ENCODE results near the gene CDH13.

The CDH13 gene

GRCh38 chr16:83549316-83550182 lies 922.8 kb downstream of the CDH13 start:
- Histone ChIP-seq H3K4me3 (ENCODE audit: low read depth in 1 of 2, low read length in 2 of 2) (no peak overlapping the region), H3K4me1 (ENCODE audit: insufficient read depth, low read length) (no peaks in the 10 kb centered on the region), H3K36me3 (ENCODE audit: insufficient read depth, low read length) (no peaks in the 10 kb centered on the region), H3K27ac (ENCODE audit: low read depth, low read length) (no peak overlapping the region), H3K9ac (ENCODE audit: low read length) (no peak overlapping the region), H3K27me3 (ENCODE audit: control insufficient read depth in 1 of 2, insufficient read depth in 2 of 2, low read length in 2 of 2) (no peaks in the 10 kb centered on the region), H3K9me3 (ENCODE audit: low read length) (no peaks in the 10 kb centered on the region)

GRCh38 chr16:83550183-83550569 lies 923.4 kb downstream of the CDH13 start:
- Histone ChIP-seq H3K27me3 (ENCODE audit: control insufficient read depth in 1 of 2, insufficient read depth in 2 of 2, low read length in 2 of 2) (no peaks in the 10 kb centered on the region), H3K9ac (ENCODE audit: low read length) (no peak overlapping the region), H3K4me3 (ENCODE audit: low read depth in 1 of 2, low read length in 2 of 2) (no peak overlapping the region), H3K9me3 (ENCODE audit: low read length) (no peaks in the 10 kb centered on the region), H3K27ac (ENCODE audit: low read depth, low read length) (no peak overlapping the region), H3K4me1 (ENCODE audit: insufficient read depth, low read length) (no peaks in the 10 kb centered on the region), H3K36me3 (ENCODE audit: insufficient read depth, low read length) (no peaks in the 10 kb centered on the region)

- Histone ChIP-seq H3K27me3 (ENCODE audit: control insufficient read depth in 1 of 2, insufficient read depth in 2 of 2, low read length in 2 of 2) (no peaks in the 10 kb centered on the region), H3K27ac (ENCODE audit: low read depth, low read length) (no peak overlapping the region), H3K9ac (ENCODE audit: low read length) (no peak overlapping the region), H3K4me3 (ENCODE audit: low read depth in 1 of 2, low read length in 2 of 2) (no peak overlapping the region), H3K4me1 (ENCODE audit: insufficient read depth, low read length) (no peaks in the 10 kb centered on the region), H3K36me3 (ENCODE audit: insufficient read depth, low read length) (no peaks in the 10 kb centered on the region), H3K9me3 (ENCODE audit: low read length) (no peaks in the 10 kb centered on the region)
Observed at GRCh38 chr16:83552228-83552627, 925.5 kb downstream of the CDH13 start.

- no peak overlapping the region for H3K27ac ChIP-seq (ENCODE audit: low read depth, low read length)
- H3K4me3 ChIP-seq (ENCODE audit: low read depth in 1 of 2, low read length in 2 of 2) = no peak overlapping the region
- no peak overlapping the region for H3K9ac ChIP-seq (ENCODE audit: low read length)
- no peaks in the 10 kb centered on the region for H3K9me3 ChIP-seq (ENCODE audit: low read length)
- H3K27me3 ChIP-seq (ENCODE audit: control insufficient read depth in 1 of 2, insufficient read depth in 2 of 2, low read length in 2 of 2) = no peaks in the 10 kb centered on the region
- H3K36me3 ChIP-seq (ENCODE audit: insufficient read depth, low read length) = no peaks in the 10 kb centered on the region
- no peaks in the 10 kb centered on the region for H3K4me1 ChIP-seq (ENCODE audit: insufficient read depth, low read length)
Observed at GRCh38 chr16:83552930-83553329, 926.2 kb downstream of the CDH13 start.

GRCh38 chr16:83554096-83554495 lies 927.3 kb downstream of the CDH13 start:
- Histone ChIP-seq H3K9me3 (ENCODE audit: low read length) (no peaks in the 10 kb centered on the region), H3K36me3 (ENCODE audit: insufficient read depth, low read length) (no peaks in the 10 kb centered on the region), H3K27me3 (ENCODE audit: control insufficient read depth in 1 of 2, insufficient read depth in 2 of 2, low read length in 2 of 2) (no peaks in the 10 kb centered on the region), H3K4me1 (ENCODE audit: insufficient read depth, low read length) (no peaks in the 10 kb centered on the region), H3K27ac (ENCODE audit: low read depth, low read length) (no peak overlapping the region), H3K4me3 (ENCODE audit: low read depth in 1 of 2, low read length in 2 of 2) (no peak overlapping the region), H3K9ac (ENCODE audit: low read length) (no peak overlapping the region)

- Histone ChIP-seq H3K4me3 (ENCODE audit: low read depth in 1 of 2, low read length in 2 of 2) (no peak overlapping the region), H3K27ac (ENCODE audit: low read depth, low read length) (no peak overlapping the region), H3K4me1 (ENCODE audit: insufficient read depth, low read length) (no peaks in the 10 kb centered on the region), H3K27me3 (ENCODE audit: control insufficient read depth in 1 of 2, insufficient read depth in 2 of 2, low read length in 2 of 2) (no peaks in the 10 kb centered on the region), H3K9me3 (ENCODE audit: low read length) (no peaks in the 10 kb centered on the region), H3K36me3 (ENCODE audit: insufficient read depth, low read length) (no peaks in the 10 kb centered on the region), H3K9ac (ENCODE audit: low read length) (no peak overlapping the region)
Observed at GRCh38 chr16:83554540-83554939, 927.8 kb downstream of the CDH13 start.

- H3K4me1 ChIP-seq (ENCODE audit: insufficient read depth, low read length) = no peaks in the 10 kb centered on the region
- no peaks in the 10 kb centered on the region for H3K27me3 ChIP-seq (ENCODE audit: control insufficient read depth in 1 of 2, insufficient read depth in 2 of 2, low read length in 2 of 2)
- H3K27ac ChIP-seq (ENCODE audit: low read depth, low read length) = no peak overlapping the region
- H3K36me3 ChIP-seq (ENCODE audit: insufficient read depth, low read length) = no peaks in the 10 kb centered on the region
- no peaks in the 10 kb centered on the region for H3K9me3 ChIP-seq (ENCODE audit: low read length)
- no peak overlapping the region for H3K4me3 ChIP-seq (ENCODE audit: low read depth in 1 of 2, low read length in 2 of 2)
- no peak overlapping the region for H3K9ac ChIP-seq (ENCODE audit: low read length)
Observed at GRCh38 chr16:83561876-83562275, 935.1 kb downstream of the CDH13 start.

GRCh38 chr16:83568345-83568744 lies 941.6 kb downstream of the CDH13 start:
- Histone ChIP-seq H3K36me3 (ENCODE audit: insufficient read depth, low read length) (no peaks in the 10 kb centered on the region), H3K9ac (ENCODE audit: low read length) (no peak overlapping the region), H3K27ac (ENCODE audit: low read depth, low read length) (no peak overlapping the region), H3K27me3 (ENCODE audit: control insufficient read depth in 1 of 2, insufficient read depth in 2 of 2, low read length in 2 of 2) (no peaks in the 10 kb centered on the region), H3K9me3 (ENCODE audit: low read length) (no peaks in the 10 kb centered on the region), H3K4me3 (ENCODE audit: low read depth in 1 of 2, low read length in 2 of 2) (no peak overlapping the region), H3K4me1 (ENCODE audit: insufficient read depth, low read length) (no peaks in the 10 kb centered on the region)

GRCh38 chr16:83574388-83574787 lies 947.6 kb downstream of the CDH13 start:
- Histone ChIP-seq H3K4me1 (ENCODE audit: insufficient read depth, low read length) (no peaks in the 10 kb centered on the region), H3K27me3 (ENCODE audit: control insufficient read depth in 1 of 2, insufficient read depth in 2 of 2, low read length in 2 of 2) (no peaks in the 10 kb centered on the region), H3K27ac (ENCODE audit: low read depth, low read length) (no peak overlapping the region), H3K9me3 (ENCODE audit: low read length) (no peaks in the 10 kb centered on the region), H3K4me3 (ENCODE audit: low read depth in 1 of 2, low read length in 2 of 2) (no peak overlapping the region), H3K36me3 (ENCODE audit: insufficient read depth, low read length) (no peaks in the 10 kb centered on the region), H3K9ac (ENCODE audit: low read length) (no peak overlapping the region)

GRCh38 chr16:83577078-83577745 lies 950.4 kb downstream of the CDH13 start:
- Histone ChIP-seq H3K4me1 (ENCODE audit: insufficient read depth, low read length) (no peaks in the 10 kb centered on the region), H3K4me3 (ENCODE audit: low read depth in 1 of 2, low read length in 2 of 2) (no peak overlapping the region), H3K9me3 (ENCODE audit: low read length) (no peaks in the 10 kb centered on the region), H3K36me3 (ENCODE audit: insufficient read depth, low read length) (no peaks in the 10 kb centered on the region), H3K9ac (ENCODE audit: low read length) (no peak overlapping the region), H3K27me3 (ENCODE audit: control insufficient read depth in 1 of 2, insufficient read depth in 2 of 2, low read length in 2 of 2) (no peaks in the 10 kb centered on the region), H3K27ac (ENCODE audit: low read depth, low read length) (no peak overlapping the region)

GRCh38 chr16:83578171-83578570 lies 951.4 kb downstream of the CDH13 start:
- Histone ChIP-seq H3K9me3 (ENCODE audit: low read length) (no peaks in the 10 kb centered on the region), H3K4me1 (ENCODE audit: insufficient read depth, low read length) (no peaks in the 10 kb centered on the region), H3K36me3 (ENCODE audit: insufficient read depth, low read length) (no peaks in the 10 kb centered on the region), H3K27me3 (ENCODE audit: control insufficient read depth in 1 of 2, insufficient read depth in 2 of 2, low read length in 2 of 2) (no peaks in the 10 kb centered on the region), H3K27ac (ENCODE audit: low read depth, low read length) (no peak overlapping the region), H3K4me3 (ENCODE audit: low read depth in 1 of 2, low read length in 2 of 2) (no peak overlapping the region), H3K9ac (ENCODE audit: low read length) (no peak overlapping the region)

GRCh38 chr16:83579027-83579426 lies 952.3 kb downstream of the CDH13 start:
- Histone ChIP-seq H3K27me3 (ENCODE audit: control insufficient read depth in 1 of 2, insufficient read depth in 2 of 2, low read length in 2 of 2) (no peaks in the 10 kb centered on the region), H3K27ac (ENCODE audit: low read depth, low read length) (no peak overlapping the region), H3K4me3 (ENCODE audit: low read depth in 1 of 2, low read length in 2 of 2) (no peak overlapping the region)

More at GRCh38 chr16:83579027-83579426, 952.3 kb downstream of the CDH13 start:
- Histone ChIP-seq H3K9me3 (ENCODE audit: low read length) (no peaks in the 10 kb centered on the region), H3K36me3 (ENCODE audit: insufficient read depth, low read length) (no peaks in the 10 kb centered on the region), H3K9ac (ENCODE audit: low read length) (no peak overlapping the region), H3K4me1 (ENCODE audit: insufficient read depth, low read length) (no peaks in the 10 kb centered on the region)

Measured in muscle layer of colon (tissue), 2 donors.